IMR-90 (cell line): ENCODE results near the gene LHFPL5. TPM values are rescaled to one million over a fixed set of nuclear protein-coding genes. Genes with fewer than 3 reads are reported as not detected.

Source experiments
- ATAC-seq: fragments of 200-7000 bp; cut with Tn5 transposase; 2 replicates; pipeline ENCODE4 v1.9.1; 2020; ENCODE audit warnings: low read depth, mild to moderate bottlenecking, moderate library complexity
- BruUV-seq: library from RNA; stranded (reverse); fragments of 400-500 nt; replicated peaks from 2 replicates; lab custom pipeline; 2021; lab: Mats Ljungman, UMichigan
- CTCF ChIA-PET: fragments of 300-600 bp; formaldehyde crosslinking; extraction: SDS; loops from one replicate; lab custom pipeline; 2021; ENCODE audit warnings: antibody characterized with exemption; lab: Yijun Ruan, JAX
- POLR2A ChIA-PET: fragments of 300-600 bp; sonication (Branson Sonifier 250); formaldehyde crosslinking; loops from one replicate; lab custom pipeline; 2022; ENCODE audit warnings: antibody characterized with exemption; ENCODE audit not compliant: unreplicated experiment; lab: Charles Lee
- DNase-seq: peaks from one replicate; pipeline ENCODE4 v3.0.0; 2013
- H2AFZ ChIP-seq: replicated peaks from 2 replicates; pipeline ENCODE3; 2013; ENCODE audit warnings: low read length, mild to moderate bottlenecking; ENCODE audit not compliant: poor library complexity
- H2AK5ac ChIP-seq: 2 replicates; pipeline ENCODE4 v1.6.1; 2013; ENCODE audit warnings: low read depth, low read length, inconsistent platforms
- H2AK9ac ChIP-seq: replicated peaks from 2 replicates; pipeline ENCODE3; 2013; ENCODE audit warnings: mild to moderate bottlenecking, low read depth, low read length, moderate library complexity; ENCODE audit not compliant: poor library complexity
- H2BK120ac ChIP-seq: 2 replicates; pipeline ENCODE4 v1.6.1; 2013; ENCODE audit warnings: low read depth, low read length, inconsistent platforms
- H2BK15ac ChIP-seq: 3 replicates; pipeline ENCODE4 v1.6.1; 2013; ENCODE audit warnings: low read depth, low read length, inconsistent platforms
- H2BK20ac ChIP-seq: 2 replicates; pipeline ENCODE4 v1.6.1; 2013; ENCODE audit warnings: low read depth, mild to moderate bottlenecking, inconsistent platforms, low read length, moderate library complexity
- H2BK5ac ChIP-seq: 2 replicates; pipeline ENCODE4 v1.6.1; 2013; ENCODE audit warnings: mild to moderate bottlenecking, low read depth, low read length, inconsistent platforms; ENCODE audit not compliant: poor library complexity, severe bottlenecking
- H3K14ac ChIP-seq: replicated peaks from 2 replicates; pipeline ENCODE4 v1.6.1; 2013; ENCODE audit warnings: low read depth, low read length, inconsistent platforms
- H3K18ac ChIP-seq: 2 replicates; pipeline ENCODE4 v1.6.1; 2013; ENCODE audit warnings: low read depth, low read length, control low read depth
- H3K23ac ChIP-seq: 2 replicates; pipeline ENCODE4 v1.6.1; 2013; ENCODE audit warnings: low read depth, low read length, inconsistent platforms
- H3K27ac ChIP-seq: 2 replicates; pipeline ENCODE4 v1.5.1; 2013; ENCODE audit warnings: mild to moderate bottlenecking, control low read depth, low read length; ENCODE audit not compliant: insufficient read depth
- H3K27me3 ChIP-seq: 2 replicates; pipeline ENCODE4 v1.6.1; 2013; ENCODE audit warnings: low read length; ENCODE audit not compliant: control insufficient read depth, insufficient read depth
- H3K36me3 ChIP-seq: 2 replicates; pipeline ENCODE4 v1.6.1; 2013; ENCODE audit warnings: low read length, mixed read lengths; ENCODE audit not compliant: control insufficient read depth, insufficient read depth
- H3K4ac ChIP-seq: 2 replicates; pipeline ENCODE4 v1.6.1; 2013; ENCODE audit warnings: low read depth, low read length, inconsistent platforms
- H3K4me1 ChIP-seq: 2 replicates; pipeline ENCODE4 v1.6.1; 2013; ENCODE audit warnings: low read length, mixed read lengths; ENCODE audit not compliant: control insufficient read depth, insufficient read depth
- H3K4me2 ChIP-seq: 2 replicates; pipeline ENCODE4 v1.6.1; 2013; ENCODE audit warnings: low read depth, mild to moderate bottlenecking, control low read depth, low read length, moderate library complexity
- H3K4me3 ChIP-seq: 2 replicates; pipeline ENCODE4 v1.5.1; 2013; ENCODE audit warnings: low read depth, mild to moderate bottlenecking, control low read depth, low read length, moderate library complexity; ENCODE audit not compliant: insufficient read depth
- H3K56ac ChIP-seq: 2 replicates; pipeline ENCODE4 v1.6.1; 2013; ENCODE audit warnings: low read length, inconsistent platforms; ENCODE audit not compliant: insufficient read depth; ENCODE audit errors: extremely low read depth
- H3K79me1 ChIP-seq, 2 experiments: 2 replicates each; pipeline ENCODE4 v1.6.1; 2013; ENCODE audit warnings: low read length in 2 of 2, inconsistent platforms in 1 of 2, low read depth in 1 of 2
- H3K9ac ChIP-seq: 2 replicates; pipeline ENCODE4 v1.6.1; 2013; ENCODE audit warnings: low read depth, low read length, control low read depth
- H3K9me1 ChIP-seq: 2 replicates; pipeline ENCODE4 v1.6.1; 2013; ENCODE audit warnings: low read length, inconsistent platforms; ENCODE audit not compliant: insufficient read depth
- H3K9me3 ChIP-seq: 2 replicates; pipeline ENCODE4 v1.6.1; 2013; ENCODE audit warnings: low read length; ENCODE audit not compliant: control insufficient read depth, insufficient read depth
- H4K20me1 ChIP-seq: 2 replicates; pipeline ENCODE4 v1.6.1; 2013; ENCODE audit warnings: low read length, inconsistent platforms; ENCODE audit not compliant: insufficient read depth
- H4K5ac ChIP-seq: 2 replicates; pipeline ENCODE4 v1.6.1; 2013; ENCODE audit warnings: mild to moderate bottlenecking, low read depth, low read length, control low read depth
- H4K8ac ChIP-seq, 2 experiments: 2 replicates each; pipeline ENCODE4 v1.6.1; 2013; ENCODE audit warnings: low read depth in 2 of 2, low read length in 2 of 2, control low read depth in 1 of 2, inconsistent platforms in 1 of 2
- H4K91ac ChIP-seq: 2 replicates; pipeline ENCODE4 v1.6.1; 2013; ENCODE audit warnings: low read depth, low read length, inconsistent platforms; ENCODE audit not compliant: insufficient read depth
- BHLHE40 ChIP-seq: fragments of 150-350 bp; IDR thresholded peaks from 2 replicates; pipeline ENCODE4 v1.6.1; 2016; ENCODE audit warnings: mild to moderate bottlenecking, low read depth, low read length
- CEBPB ChIP-seq: IDR thresholded peaks from 2 replicates; pipeline ENCODE4 v1.6.1; 2012; ENCODE audit warnings: low read depth, low read length, improper control_type of control experiment
- CHD1 ChIP-seq: IDR thresholded peaks from 2 replicates; pipeline ENCODE4 v1.6.1; 2012; ENCODE audit warnings: low read depth, low read length, improper control_type of control experiment
- CTCF ChIP-seq: conservative IDR thresholded peaks from 2 replicates; pipeline ENCODE4 v1.5.1; 2012; ENCODE audit warnings: mild to moderate bottlenecking, low read depth, low read length, improper control_type of control experiment
- ELK1 ChIP-seq: fragments of 150-350 bp; IDR thresholded peaks from 2 replicates; pipeline ENCODE4 v1.6.1; 2016; ENCODE audit warnings: low read depth, mild to moderate bottlenecking, low read length, moderate library complexity, borderline replicate concordance
- FOS ChIP-seq: fragments of 150-350 bp; IDR thresholded peaks from 2 replicates; pipeline ENCODE4 v1.6.1; 2016; ENCODE audit warnings: low read depth, low read length
- MAFK ChIP-seq: IDR thresholded peaks from 2 replicates; pipeline ENCODE4 v1.6.1; 2012; ENCODE audit warnings: low read depth, low read length, improper control_type of control experiment
- MAZ ChIP-seq: IDR thresholded peaks from 2 replicates; pipeline ENCODE4 v1.6.1; 2012; ENCODE audit warnings: low read depth, mild to moderate bottlenecking, low read length, improper control_type of control experiment, moderate library complexity, borderline replicate concordance
- MXI1 ChIP-seq: IDR thresholded peaks from 2 replicates; pipeline ENCODE4 v1.6.1; 2012; ENCODE audit warnings: low read depth, mild to moderate bottlenecking, low read length, moderate library complexity, borderline replicate concordance
- NFE2L2 ChIP-seq: fragments of 150-350 bp; IDR thresholded peaks from 2 replicates; pipeline ENCODE4 v1.6.1; 2016; ENCODE audit warnings: low read depth, mild to moderate bottlenecking, low read length
- POLR2A ChIP-seq: IDR thresholded peaks from 2 replicates; pipeline ENCODE4 v1.6.1; 2012; ENCODE audit warnings: mild to moderate bottlenecking, low read depth, low read length
- RAD21 ChIP-seq: IDR thresholded peaks from 2 replicates; pipeline ENCODE4 v1.6.1; 2012; ENCODE audit warnings: low read length, improper control_type of control experiment
- RCOR1 ChIP-seq: IDR thresholded peaks from 2 replicates; pipeline ENCODE4 v1.6.1; 2012; ENCODE audit warnings: mild to moderate bottlenecking, low read length, improper control_type of control experiment; ENCODE audit not compliant: insufficient replicate concordance
- RFX5 ChIP-seq: IDR thresholded peaks from 2 replicates; pipeline ENCODE4 v1.8.0; 2012; ENCODE audit warnings: low read depth, mild to moderate bottlenecking, low read length, moderate library complexity
- SMC3 ChIP-seq: fragments of 150-350 bp; IDR thresholded peaks from 2 replicates; pipeline ENCODE4 v1.6.1; 2016; ENCODE audit warnings: low read depth, mild to moderate bottlenecking, antibody characterized with exemption, low read length, moderate library complexity
- USF2 ChIP-seq: fragments of 150-350 bp; IDR thresholded peaks from 2 replicates; pipeline ENCODE4 v1.6.1; 2017; ENCODE audit warnings: mild to moderate bottlenecking, antibody characterized with exemption, low read length, low read depth
- dilution Hi-C: fragments of 300-500 bp; cut with HindIII; formaldehyde crosslinking; loops from one replicate; pipeline ENCODE4 v1.14.3; 2018; ENCODE audit warnings: low sequenced_read_pairs; ENCODE audit not compliant: unreplicated experiment
- in situ Hi-C: fragments of 300-500 bp; cut with MboI; formaldehyde crosslinking; loops from 3 replicates; pipeline ENCODE4 v1.14.3; 2019; ENCODE audit warnings: low sequenced_read_pairs, inconsistent platforms, mixed read lengths
- intact Hi-C: fragments of 100-400 bp; cut with micrococcal nuclease; formaldehyde crosslinking; loops from 2 replicates; pipeline ENCODE4 v1.10.0; 2022
- polyA plus RNA-seq, 3 experiments: library from polyadenylated mRNA; depleted of rRNA; stranded (reverse); fragments of >200 nt; gene quantifications; 2 replicates each; pipeline ENCODE4 v1.2.3, GENCODE V29; 2012; ENCODE audit warnings: low replicate concordance in 1 of 3
- total RNA-seq: library from RNA; depleted of rRNA; stranded (reverse); fragments of >200 nt; gene quantifications from 2 replicates; pipeline ENCODE4 v1.2.3, GENCODE V29; 2012

LHFPL5 gene
- total and polyA plus RNA-seq, 2 of the 4 experiments (the other 2 are of a cell fraction): not detected

GRCh38 chr6:35817515-35817914 lies 12.4 kb downstream of the LHFPL5 start:
- Histone ChIP-seq H2BK5ac (no peak overlapping the region), H2BK120ac (no peak overlapping the region), H3K4me3 (no peak overlapping the region), H3K23ac (no peak overlapping the region), H4K5ac (no peak overlapping the region), H4K91ac (no peak overlapping the region), H3K27ac (no peak overlapping the region), H2BK20ac (no peak overlapping the region), H2BK15ac (no peak overlapping the region), H3K9me3 (peaks cover 3% of the 10 kb centered on the region), H3K36me3 (no peaks in the 10 kb centered on the region), H4K8ac (no peak overlapping the region), H4K20me1 (no peaks in the 10 kb centered on the region), H3K4me2 (no peak overlapping the region), H2AK5ac (no peak overlapping the region), H3K9me1 (no peaks in the 10 kb centered on the region), H3K4me1 (no peaks in the 10 kb centered on the region), H2AK9ac (no peak overlapping the region), H3K9ac (no peak overlapping the region), H3K14ac (no peak overlapping the region), H3K4ac (no peak overlapping the region), H2AFZ (no peak overlapping the region), H3K27me3 (0 out of 2 replicates have a peak, but pooled peaks cover 1% of the 10 kb centered on the region), H3K79me1 (no peaks in the 10 kb centered on the region), H3K56ac (no peak overlapping the region), H3K18ac (no peak overlapping the region)
- ATAC-seq (no peak), DNase-seq (no peak)
- BruUV-seq: no TSS peak
- intact Hi-C loops: no loop called here
- CTCF ChIA-PET: no interaction called here
- POLR2A ChIA-PET: interaction anchor here (0.6 kb wide), 1 partner anchor 48 kb away, joined by 4 read pairs; no protein-coding TSS in a partner anchor
- in situ Hi-C loops: no loop called here
- dilution Hi-C loops: no loop called here
- TF ChIP-seq SMC3: no peak
- TF ChIP-seq MXI1: no peak
- no peak for TF ChIP-seq POLR2A
- no peak for TF ChIP-seq BHLHE40
- no peak for TF ChIP-seq RFX5
- no peak for TF ChIP-seq CHD1
- TF ChIP-seq RCOR1: no peak
- no peak for TF ChIP-seq ELK1
- TF ChIP-seq CEBPB: no peak
- TF ChIP-seq MAZ: no peak
- no peak for TF ChIP-seq USF2
- TF ChIP-seq NFE2L2: no peak
- TF ChIP-seq FOS: no peak
- TF ChIP-seq RAD21: no peak
- TF ChIP-seq CTCF: no peak
- no peak for TF ChIP-seq MAFK
